GM19452 (cell line): ENCODE measurements around the gene CNTNAP2.
"Not testable (repeated sequence)": the region's sequence is repeated elsewhere in the genome, so short reads cannot be mapped to it uniquely, and the experiment has no call there.

Experiments
- ATAC-seq: cut with Tn5 transposase; IDR thresholded peaks from one replicate; pipeline ENCODE4 v1.9.1; 2021; ENCODE audit not compliant: unreplicated experiment

Gene CNTNAP2

GRCh38 chr7:148041156-148041555, 1924.6 kb downstream of the CNTNAP2 start:
- ATAC-seq, result no peak

- no peak for ATAC-seq
Measured at GRCh38 chr7:148042935-148043631, 1926.5 kb downstream of the CNTNAP2 start.

- no peak for ATAC-seq
Measured at GRCh38 chr7:148044173-148044572, 1927.6 kb downstream of the CNTNAP2 start.

- no peak for ATAC-seq
Measured at GRCh38 chr7:148045521-148045920, 1928.9 kb downstream of the CNTNAP2 start.

GRCh38 chr7:148049068-148049467, 1932.5 kb downstream of the CNTNAP2 start:
- ATAC-seq, result no peak

- no peak for ATAC-seq
Measured at GRCh38 chr7:148050492-148051158, 1934.0 kb downstream of the CNTNAP2 start.

GRCh38 chr7:148056406-148056805, 1939.8 kb downstream of the CNTNAP2 start:
- ATAC-seq, result no peak

GRCh38 chr7:148058092-148058491, 1941.5 kb downstream of the CNTNAP2 start:
- no peak for ATAC-seq

GRCh38 chr7:148058753-148059152, 1942.2 kb downstream of the CNTNAP2 start:
- no peak for ATAC-seq

- peak; percentile 92 for ATAC-seq
Measured at GRCh38 chr7:148060724-148061123, 1944.1 kb downstream of the CNTNAP2 start.

- ATAC-seq, result not testable (repeated sequence)
Measured at GRCh38 chr7:148078111-148078510, 1961.5 kb downstream of the CNTNAP2 start.

- ATAC-seq, result no peak
Measured at GRCh38 chr7:148079206-148080080, 1962.8 kb downstream of the CNTNAP2 start.

- no peak for ATAC-seq
Measured at GRCh38 chr7:148083448-148083847, 1966.8 kb downstream of the CNTNAP2 start.

- ATAC-seq, result no peak
Measured at GRCh38 chr7:148084138-148084537, 1967.5 kb downstream of the CNTNAP2 start.

GRCh38 chr7:148091882-148092281, 1975.3 kb downstream of the CNTNAP2 start:
- ATAC-seq, result no peak

- ATAC-seq, result no peak
Measured at GRCh38 chr7:148093375-148094166, 1977.0 kb downstream of the CNTNAP2 start.

GRCh38 chr7:148095066-148095465, 1978.5 kb downstream of the CNTNAP2 start:
- ATAC-seq, result no peak

GRCh38 chr7:148104136-148104716, 1987.6 kb downstream of the CNTNAP2 start:
- ATAC-seq, result no peak

- no peak for ATAC-seq
Measured at GRCh38 chr7:148104924-148105323, 1988.3 kb downstream of the CNTNAP2 start.

GRCh38 chr7:148105853-148106252, 1989.3 kb downstream of the CNTNAP2 start:
- ATAC-seq, result no peak
